Measurements from ENCODE around the gene AKAP13. TPM values are rescaled to one million over a fixed set of nuclear protein-coding genes. Genes with fewer than 3 reads are reported as not detected.

Gene AKAP13
- total RNA-seq, 1 experiment from 2014 or later, result 47.3 TPM

- no peak overlapping the region for H3K56ac ChIP-seq (ENCODE audit: insufficient read length, low read depth, low read length)
- H3K4me3 Mint-ChIP-seq, result no peak overlapping the region
Measured at GRCh38 chr15:85503151-85503799, 122.9 kb downstream of the AKAP13 start.

More at GRCh38 chr15:85503151-85503799, 122.9 kb downstream of the AKAP13 start:
- no peak overlapping the region for H2BK5ac ChIP-seq (ENCODE audit: insufficient read length, low read length)
- no peaks in the 10 kb centered on the region; the same call in 1 of the 2 replicates for H3K79me2 ChIP-seq (ENCODE audit: insufficient read depth, low read length)
- no peak overlapping the region for H2AFZ ChIP-seq (ENCODE audit: low read length)
- H3K9ac ChIP-seq (ENCODE audit: extremely low read depth, insufficient read length, low read length), result no peak overlapping the region
- no peak overlapping the region for H3K18ac ChIP-seq (ENCODE audit: insufficient read length, low read depth, low read length)
- no peaks in the 10 kb centered on the region for H3K79me1 ChIP-seq (ENCODE audit: insufficient read depth, low read depth, low read length, poor library complexity, severe bottlenecking)
- no peak overlapping the region for H4K8ac ChIP-seq (replicated peaks; ENCODE audit: insufficient read length, low read depth, low read length)
- H4K20me1 ChIP-seq (ENCODE audit: control insufficient read depth, insufficient read depth, insufficient read length), result no peaks in the 10 kb centered on the region
- Mint-ChIP-seq H3K9me3 (no peaks in the 10 kb centered on the region), H3K27me3 (ENCODE audit: low read depth) (no peaks in the 10 kb centered on the region), H3K36me3 (ENCODE audit: insufficient read depth in 1 of 3, low read depth in 3 of 3) (no peaks in the 10 kb centered on the region), H3K4me1 (peaks cover 35 to 38% of the 10 kb centered on the region in 2 experiments), H3K27ac (peak overlapping the region; percentile 5 to 79 (median 46); a peak in 5 of 7 replicates)
- H3K14ac ChIP-seq (ENCODE audit: insufficient read depth, low read length), result no peak overlapping the region
- no peak overlapping the region for H4K91ac ChIP-seq (ENCODE audit: insufficient read length, low read depth, low read length)
- no peak overlapping the region for H2BK120ac ChIP-seq (ENCODE audit: low read depth, low read length, poor library complexity, severe bottlenecking)
- H3K27ac ChIP-seq (ENCODE audit: insufficient read length, low read depth, low read length), result no peak overlapping the region
- WGBS (ENCODE audit: extremely low coverage, insufficient read length, low lambda C conversion rate), result no CpG with 5 or more reads among the region's 4 CpGs
- no peak overlapping the region for H3K23ac ChIP-seq (ENCODE audit: insufficient read length, low read depth, low read length)
- DNase-seq, result no peak
- no peak overlapping the region for H2BK20ac ChIP-seq (ENCODE audit: low read depth, low read length, poor library complexity, severe bottlenecking)
- H3K4me2 ChIP-seq (ENCODE audit: insufficient read depth, insufficient read length, low read length), result no peak overlapping the region
- H2BK12ac ChIP-seq (ENCODE audit: insufficient read length, low read depth, low read length), result no peak overlapping the region
- H3K27me3 ChIP-seq (ENCODE audit: insufficient read depth, low read length), result no peaks in the 10 kb centered on the region
- no peaks in the 10 kb centered on the region for H3K9me3 ChIP-seq (ENCODE audit: control insufficient read depth, low read depth, low read length)
- no peak overlapping the region for H2BK15ac ChIP-seq (ENCODE audit: low read depth, low read length)
- TF ChIP-seq CTCF (conservative IDR thresholded peaks at IDR 0.05), result no peak
- no peak overlapping the region for H4K5ac ChIP-seq (ENCODE audit: insufficient read length, low read depth, low read length)
- H3T11ph ChIP-seq (ENCODE audit: low read length), result no peak overlapping the region
- H3K4me1 ChIP-seq (ENCODE audit: insufficient read depth, low read length), result peaks cover 2% of the 10 kb centered on the region
- no peak overlapping the region for H3K4ac ChIP-seq (ENCODE audit: low read depth, low read length)
- H2AK5ac ChIP-seq (ENCODE audit: insufficient read length, low read length), result no peak overlapping the region
- H3K23me2 ChIP-seq (ENCODE audit: insufficient read length, low read depth, low read length, poor library complexity, severe bottlenecking), result no peaks in the 10 kb centered on the region
